Caki2 (cell line): ENCODE data around the gene KLF11. TPM values are rescaled to one million over a fixed set of nuclear protein-coding genes. Genes with fewer than 3 reads are reported as not detected.
"Not testable (repeated sequence)": the region's sequence is repeated elsewhere in the genome, so short reads cannot be mapped to it uniquely, and the experiment has no call there.

Source experiments
- DNase-seq: peaks from one replicate; pipeline ENCODE4 v3.0.0-alpha.2; 2015; ENCODE audit warnings: low read depth
- in situ Hi-C: cut with HindIII; loops from 2 replicates; pipeline ENCODE4 v1.10.0; 2016; ENCODE audit warnings: low sequenced_read_pairs, low pct_unique_long_range_greater_than_20kb, mixed read lengths
- total RNA-seq: library from RNA; depleted of rRNA; stranded (reverse); fragments of >200 nt; shearing (Covaris generic); gene quantifications from 2 replicates; pipeline ENCODE4 v1.2.3, GENCODE V29; 2014; ENCODE audit warnings: low replicate concordance; rRNA removed

KLF11 gene
- total RNA-seq, 1 experiment from 2014 or later = 13.1 TPM

DNA sequence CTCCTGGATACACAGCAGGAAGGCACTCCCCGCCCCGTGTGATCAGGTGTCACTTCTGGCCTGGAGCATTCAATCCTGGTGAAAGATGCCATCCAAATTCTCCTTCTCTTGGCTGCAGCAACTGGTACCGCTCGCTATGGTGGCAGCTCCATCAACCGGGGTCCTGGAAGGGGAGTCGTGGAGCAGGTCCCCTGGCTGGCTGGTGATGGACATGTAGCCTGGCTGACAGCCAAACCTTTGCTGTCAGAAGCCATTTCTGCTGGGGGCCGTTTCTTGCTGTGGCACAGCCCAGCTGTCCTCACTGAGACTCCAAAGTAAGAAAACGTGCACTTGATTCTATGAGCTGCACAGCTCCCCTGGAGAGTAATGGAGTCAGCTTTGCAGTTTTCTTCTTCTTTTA lies 44.0 kb downstream of the KLF11 start:
- DNase-seq = no peak
- in situ Hi-C loops = no loop called here

DNA sequence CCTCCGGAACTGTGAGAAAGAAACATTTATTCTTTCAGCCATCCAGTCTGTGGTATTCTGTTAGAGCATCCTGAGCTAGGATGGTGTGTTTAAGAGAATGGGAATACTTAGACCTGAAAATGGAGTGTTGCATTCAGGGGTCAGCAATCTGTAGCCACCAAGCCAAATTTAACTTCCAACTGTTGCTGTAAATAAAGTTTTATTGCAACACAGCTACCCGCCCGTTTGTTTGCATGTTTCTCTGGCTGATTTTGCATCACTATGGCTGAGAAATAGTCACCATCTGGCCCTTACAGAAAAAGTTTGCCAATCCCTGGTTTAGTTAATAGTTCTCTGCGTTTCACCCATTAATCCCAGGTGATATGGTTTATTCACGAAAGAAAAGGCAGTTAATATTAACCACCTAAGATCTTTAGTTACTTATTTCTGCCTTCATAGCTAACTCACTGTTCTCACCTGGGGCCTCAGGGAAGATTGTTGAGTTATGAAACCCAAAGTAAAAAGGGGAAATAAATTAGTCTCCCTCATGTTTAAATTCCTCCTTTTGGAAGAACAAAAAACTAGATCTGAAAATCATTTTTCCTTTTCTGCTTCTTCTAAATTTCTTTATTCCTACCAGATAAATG lies 46.3 kb downstream of the KLF11 start:
- DNase-seq = peak; percentile 31
- in situ Hi-C loops = no loop called here

DNA sequence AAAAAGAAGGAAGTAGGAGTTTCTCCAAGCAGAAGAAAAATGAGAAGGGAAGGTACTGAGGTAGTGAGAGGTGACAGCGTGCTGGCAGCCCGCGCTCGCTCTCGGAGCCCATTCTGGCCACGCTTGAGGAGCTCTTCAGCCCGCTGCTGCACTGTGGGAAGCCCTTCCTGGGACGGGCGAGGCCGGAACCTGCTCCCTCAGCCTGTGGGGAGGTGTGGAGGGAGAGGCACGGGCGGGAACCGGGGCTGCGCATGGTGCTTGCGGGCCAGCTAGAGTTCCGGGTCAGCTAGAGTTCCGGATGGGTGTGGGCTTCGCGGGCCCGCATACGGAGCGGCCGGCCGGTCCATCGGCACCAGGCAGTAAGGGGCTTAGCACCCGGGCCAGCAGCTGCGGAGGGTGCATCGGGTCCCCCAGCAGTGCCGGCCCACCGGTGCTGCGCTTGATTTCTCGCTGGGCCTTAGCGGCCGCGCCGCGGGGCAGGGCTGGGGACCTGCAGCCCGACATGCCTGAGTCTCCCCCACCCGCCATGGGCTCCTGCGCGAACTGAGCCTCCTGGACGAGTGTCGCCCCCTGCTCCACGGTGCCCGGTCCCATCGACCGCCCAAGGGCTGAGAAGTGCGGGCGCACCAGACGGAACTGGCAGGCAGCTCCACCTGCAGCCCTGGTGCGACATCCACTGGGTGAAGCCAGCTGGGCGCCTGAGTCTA lies 48.0 kb downstream of the KLF11 start:
- DNase-seq = no peak
- in situ Hi-C loops = no loop called here

DNA sequence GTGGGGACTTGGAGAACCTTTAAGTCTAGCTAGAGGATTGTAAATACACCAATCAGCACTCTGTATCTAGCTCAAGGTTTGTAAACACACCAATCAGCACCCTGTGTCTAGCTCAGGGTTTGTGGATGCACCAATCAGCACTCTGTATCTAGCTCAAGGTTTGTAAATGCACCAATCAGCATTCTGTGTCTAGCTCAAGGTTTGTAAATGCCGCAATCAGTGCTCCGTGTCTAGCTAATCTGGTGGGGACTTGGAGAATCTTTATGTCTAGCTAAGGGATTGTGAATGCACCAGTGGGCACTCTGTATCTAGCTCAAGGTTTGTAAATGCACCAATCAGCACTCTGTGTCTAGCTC lies 48.5 kb downstream of the KLF11 start:
- DNase-seq, in situ Hi-C loops: not testable (repeated sequence)

DNA sequence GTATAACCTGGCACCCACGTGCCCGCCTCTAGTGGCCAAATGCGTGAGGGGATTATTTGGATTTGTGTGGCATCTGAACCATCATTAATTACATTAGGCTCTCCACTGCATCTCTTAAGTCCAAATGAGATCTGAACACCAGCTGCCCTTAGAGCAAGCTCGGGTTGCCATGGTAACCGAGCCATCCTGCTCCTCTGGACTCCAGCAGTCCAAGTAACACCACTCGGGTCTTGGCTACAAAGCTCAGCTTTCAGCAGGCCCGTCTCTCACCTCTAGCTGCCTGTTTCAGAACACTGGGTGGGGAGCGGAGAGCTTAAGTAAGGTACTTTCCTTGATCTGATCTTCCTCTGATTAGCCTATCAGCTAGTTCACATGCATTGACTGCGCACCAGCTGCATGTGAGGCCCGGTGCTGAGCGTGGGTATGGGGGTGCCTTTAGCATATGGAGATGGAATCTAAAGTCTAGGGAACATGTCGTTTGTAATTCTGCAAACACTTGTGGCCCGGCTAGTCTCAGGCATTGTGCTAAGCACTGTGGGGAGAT lies 51.0 kb downstream of the KLF11 start:
- no peak for DNase-seq
- in situ Hi-C loops = no loop called here

DNA sequence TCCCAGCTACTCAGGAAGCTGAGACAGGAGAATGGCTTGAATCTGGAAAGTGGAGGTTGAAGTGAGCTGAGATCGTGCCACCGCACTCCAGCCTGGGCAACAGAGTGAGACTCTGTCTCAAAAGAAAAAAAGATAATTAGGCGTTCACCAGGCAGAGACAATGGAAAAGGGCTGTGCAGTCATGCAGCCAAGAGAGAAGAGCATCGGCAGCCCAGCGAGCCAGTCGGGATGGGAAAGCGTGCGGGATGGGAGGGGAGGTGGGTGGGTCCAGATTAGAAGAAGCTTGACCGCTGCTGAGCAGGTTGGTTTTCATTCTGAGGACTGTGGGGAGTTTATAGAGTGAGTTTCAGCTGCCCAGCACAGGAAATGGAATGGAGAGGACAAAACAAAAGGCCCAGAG lies 51.8 kb downstream of the KLF11 start:
- in situ Hi-C loops = no loop called here
- DNase-seq = no peak

DNA sequence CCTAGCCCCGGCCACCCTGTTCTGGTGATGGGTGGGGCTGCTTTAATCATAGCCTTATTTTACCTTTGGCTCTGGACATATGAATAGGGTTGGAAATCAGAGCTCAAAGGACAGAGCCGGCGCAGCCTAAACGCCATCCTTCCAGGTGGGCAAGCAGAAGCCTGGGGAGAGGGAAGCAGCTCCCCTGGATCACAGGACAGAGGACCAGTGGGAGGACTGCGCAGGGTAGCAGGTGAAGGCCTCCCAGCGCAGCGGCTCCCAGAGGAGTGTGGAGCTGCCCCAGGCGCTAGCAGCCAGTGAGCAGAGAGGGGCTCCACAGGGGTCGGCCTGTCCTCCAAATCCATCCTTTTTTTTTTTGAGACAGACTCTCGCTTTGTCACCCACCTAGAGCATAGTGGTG lies 53.3 kb downstream of the KLF11 start:
- in situ Hi-C loops = no loop called here
- no peak for DNase-seq

DNA sequence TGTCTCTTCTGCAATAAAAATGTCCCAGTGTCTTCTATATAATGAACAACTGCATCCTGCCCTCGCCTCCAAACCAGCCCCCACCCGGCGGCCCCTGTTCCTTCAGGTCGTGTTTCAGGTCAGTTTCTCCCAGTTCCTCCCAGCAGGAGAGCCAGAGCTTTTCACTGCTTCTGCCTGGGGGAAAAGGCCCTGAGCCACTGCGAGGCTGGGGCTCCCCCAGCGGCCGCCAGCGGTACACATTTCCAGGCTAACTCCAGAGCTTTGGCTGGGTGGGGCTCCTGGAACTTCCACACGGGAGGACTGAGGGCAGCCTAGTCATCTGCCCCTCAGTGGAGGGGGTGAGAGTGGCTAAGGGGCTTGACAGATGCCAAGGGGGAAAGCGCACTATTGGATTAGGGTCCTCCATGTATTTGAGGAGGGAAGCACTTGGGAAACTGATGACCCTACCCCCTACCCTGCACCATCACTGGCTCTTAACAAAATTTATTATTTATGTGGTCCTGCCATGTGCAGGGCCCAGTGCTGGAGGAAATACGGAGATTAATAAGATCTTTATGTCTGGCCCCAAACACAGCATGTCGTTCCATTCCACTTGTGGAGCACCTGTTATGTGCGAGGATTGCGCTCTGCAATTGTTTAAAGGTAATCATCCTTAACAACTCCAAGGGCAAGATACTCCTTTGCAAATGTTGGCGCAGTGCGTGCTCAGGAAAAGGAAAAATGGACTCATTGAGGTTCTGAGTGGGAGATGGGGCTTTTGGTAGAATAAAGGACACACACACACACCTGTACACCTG lies 54.2 kb downstream of the KLF11 start:
- in situ Hi-C loops = no loop called here
- peak; percentile 68 for DNase-seq

DNA sequence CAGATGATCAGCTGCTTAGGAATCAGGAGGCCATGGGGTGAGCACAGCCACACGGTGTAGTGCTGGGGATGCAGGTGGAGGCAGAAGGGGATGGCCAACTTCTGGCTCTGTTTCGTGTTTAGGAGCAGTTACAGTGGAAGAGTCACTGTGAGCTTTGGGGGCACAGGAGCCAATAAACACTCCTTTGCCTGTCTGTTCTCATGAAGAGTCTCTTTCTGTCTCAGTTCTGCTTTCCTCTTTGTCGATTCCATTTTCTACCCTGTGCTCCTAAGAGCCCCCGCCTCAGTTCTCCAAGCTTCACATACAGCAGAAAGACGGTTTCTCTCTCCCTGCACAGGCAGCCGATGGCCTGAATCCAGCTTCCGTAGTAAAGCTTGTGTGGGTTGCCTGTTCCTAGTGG lies 58.1 kb downstream of the KLF11 start:
- no peak for DNase-seq
- in situ Hi-C loops = no loop called here

DNA sequence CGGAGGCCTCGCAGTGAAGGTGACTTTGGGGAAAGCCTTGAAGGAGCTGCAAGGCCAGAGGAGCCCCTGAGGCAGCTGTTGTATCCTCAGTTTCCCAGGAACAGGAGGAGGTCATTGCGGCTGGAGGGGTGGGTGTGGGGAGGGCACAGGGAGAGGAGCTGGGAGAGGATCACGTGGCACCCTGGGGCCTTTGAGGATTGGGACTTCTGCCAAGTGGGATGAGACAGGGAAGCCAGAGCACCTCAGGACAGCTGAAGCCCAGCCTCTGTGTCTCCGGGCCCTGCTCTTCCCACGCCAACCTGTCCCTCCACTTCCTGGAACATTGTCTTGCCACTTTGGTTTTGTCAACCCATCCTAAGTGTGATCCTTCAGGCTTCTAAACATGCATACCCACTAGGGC lies 59.8 kb downstream of the KLF11 start:
- DNase-seq = no peak
- in situ Hi-C loops = no loop called here

Other genes with a start within 250 kb of the KLF11 start
- gene TAF1B, start 200.1 kb upstream of the KLF11 start, total RNA-seq = 19.4 and 44.9 TPM in 2 replicates
- gene GRHL1, start 91.9 kb upstream of the KLF11 start, total RNA-seq = 0.43 and 9.1 TPM in 2 replicates
- gene CYS1, start 36.9 kb downstream of the KLF11 start, total RNA-seq = 3.2 and 5.7 TPM in 2 replicates
- gene RRM2, start 79.2 kb downstream of the KLF11 start, total RNA-seq = 14.7 and 19.4 TPM in 2 replicates